HEK293 (cell line): ENCODE data around the gene ZSCAN12.

ENCODE experiments used
- FEZF1 ChIP-seq: fragments of 450-650 bp; formaldehyde crosslinking; IDR thresholded peaks from 2 replicates; pipeline ENCODE4 v1.5.1; 2016; ENCODE audit warnings: missing biosample characterization, missing genetic modification characterization
- GLIS1 ChIP-seq: fragments of 450-650 bp; formaldehyde crosslinking; IDR thresholded peaks from 2 replicates; pipeline ENCODE4 v1.5.1; 2016; ENCODE audit warnings: missing biosample characterization, missing genetic modification characterization
- HOXA7 ChIP-seq: sonication (generic); formaldehyde crosslinking; IDR thresholded peaks from 2 replicates; pipeline ENCODE4 v1.8.1; 2022; ENCODE audit warnings: missing genetic modification reagents, borderline replicate concordance
- MYNN ChIP-seq: fragments of 450-650 bp; formaldehyde crosslinking; IDR thresholded peaks from 2 replicates; pipeline ENCODE4 v1.5.1; 2016; ENCODE audit warnings: missing biosample characterization, missing genetic modification characterization, borderline replicate concordance
- OSR2 ChIP-seq: fragments of 450-650 bp; formaldehyde crosslinking; IDR thresholded peaks from 2 replicates; pipeline ENCODE4 v1.5.1; 2016; ENCODE audit warnings: missing biosample characterization, missing genetic modification characterization
- PRDM1 ChIP-seq: fragments of 450-650 bp; formaldehyde crosslinking; IDR thresholded peaks from 2 replicates; pipeline ENCODE4; 2016; ENCODE audit warnings: missing biosample characterization, missing genetic modification characterization
- WT1 ChIP-seq: fragments of 450-650 bp; formaldehyde crosslinking; IDR thresholded peaks from 2 replicates; pipeline ENCODE4 v1.5.1; 2016; ENCODE audit warnings: missing biosample characterization, missing genetic modification characterization
- ZBTB17 ChIP-seq: fragments of 450-650 bp; formaldehyde crosslinking; IDR thresholded peaks from 2 replicates; pipeline ENCODE4 v1.5.1; 2016; ENCODE audit warnings: missing biosample characterization, missing genetic modification characterization
- ZBTB48 ChIP-seq: fragments of 450-650 bp; formaldehyde crosslinking; IDR thresholded peaks from 2 replicates; pipeline ENCODE4 v1.5.1; 2016; ENCODE audit warnings: missing biosample characterization, missing genetic modification characterization
- ZBTB7A ChIP-seq: fragments of 450-650 bp; formaldehyde crosslinking; IDR thresholded peaks from 2 replicates; pipeline ENCODE4 v1.5.1; 2016; ENCODE audit warnings: low read depth, missing biosample characterization, missing genetic modification characterization
- ZFHX2 ChIP-seq: fragments of 450-650 bp; formaldehyde crosslinking; conservative IDR thresholded peaks from 2 replicates; pipeline ENCODE4 v1.5.1; 2016; ENCODE audit warnings: missing biosample characterization, missing genetic modification characterization
- ZNF138 ChIP-seq: fragments of 450-650 bp; formaldehyde crosslinking; IDR thresholded peaks from 2 replicates; pipeline ENCODE4 v1.5.1; 2016; ENCODE audit warnings: missing biosample characterization, missing genetic modification characterization, borderline replicate concordance
- ZNF174 ChIP-seq: fragments of 450-650 bp; formaldehyde crosslinking; IDR thresholded peaks from 2 replicates; pipeline ENCODE4 v1.5.0; 2017; ENCODE audit warnings: missing biosample characterization, mild to moderate bottlenecking, missing genetic modification characterization
- ZNF211 ChIP-seq: fragments of 450-650 bp; formaldehyde crosslinking; IDR thresholded peaks from 2 replicates; pipeline ENCODE4 v1.5.1; 2016; ENCODE audit warnings: low read depth, missing biosample characterization, missing genetic modification characterization
- ZNF214 ChIP-seq: fragments of 450-650 bp; formaldehyde crosslinking; IDR thresholded peaks from 2 replicates; pipeline ENCODE4 v1.5.1; 2017; ENCODE audit warnings: missing biosample characterization, mild to moderate bottlenecking, missing genetic modification characterization, borderline replicate concordance
- ZNF221 ChIP-seq: fragments of 450-650 bp; formaldehyde crosslinking; IDR thresholded peaks from 2 replicates; pipeline ENCODE4 v1.5.1; 2017; ENCODE audit warnings: missing biosample characterization, missing genetic modification characterization, borderline replicate concordance
- ZNF335 ChIP-seq: fragments of 450-650 bp; formaldehyde crosslinking; conservative IDR thresholded peaks from 2 replicates; pipeline ENCODE4 v1.5.1; 2016; ENCODE audit warnings: missing biosample characterization, missing genetic modification characterization
- ZNF350 ChIP-seq: fragments of 450-650 bp; formaldehyde crosslinking; IDR thresholded peaks from 2 replicates; pipeline ENCODE4 v1.5.0; 2017; ENCODE audit warnings: missing biosample characterization, mild to moderate bottlenecking, missing genetic modification characterization
- ZNF585B ChIP-seq: fragments of 450-650 bp; formaldehyde crosslinking; IDR thresholded peaks from 2 replicates; pipeline ENCODE4 v1.5.1; 2016; ENCODE audit warnings: missing biosample characterization, missing genetic modification characterization
- ZNF654 ChIP-seq: fragments of 450-650 bp; formaldehyde crosslinking; IDR thresholded peaks from 2 replicates; pipeline ENCODE4 v1.5.1; 2016; ENCODE audit warnings: low read depth, missing biosample characterization, missing genetic modification characterization
- ZNF830 ChIP-seq: fragments of 450-650 bp; IDR thresholded peaks from 2 replicates; pipeline ENCODE4 v1.5.0; 2018; ENCODE audit warnings: missing biosample characterization, missing genetic modification characterization, low read depth, mild to moderate bottlenecking, moderate library complexity
- ZNF843 ChIP-seq: fragments of 450-650 bp; formaldehyde crosslinking; IDR thresholded peaks from 2 replicates; pipeline ENCODE4 v1.5.1; 2016; ENCODE audit warnings: missing biosample characterization, missing genetic modification characterization
- TF ChIP-seq, protein P1 (sequence below): fragments of 450-650 bp; formaldehyde crosslinking; IDR thresholded peaks from 2 replicates; pipeline ENCODE4 v1.5.1; 2016; ENCODE audit warnings: missing biosample characterization, missing genetic modification characterization
- TF ChIP-seq, protein P2 (sequence below): fragments of 450-650 bp; formaldehyde crosslinking; IDR thresholded peaks from 2 replicates; pipeline ENCODE4 v1.5.1; 2017; ENCODE audit warnings: missing biosample characterization, missing genetic modification characterization
- TF ChIP-seq, protein P3 (sequence below): fragments of 450-650 bp; formaldehyde crosslinking; IDR thresholded peaks from 2 replicates; pipeline ENCODE4 v1.5.1; 2016; ENCODE audit warnings: missing biosample characterization, missing genetic modification characterization, borderline replicate concordance
- TF ChIP-seq, protein P4 (sequence below): fragments of 450-650 bp; formaldehyde crosslinking; IDR thresholded peaks from 2 replicates; pipeline ENCODE4 v1.5.0; 2017; ENCODE audit warnings: missing biosample characterization, missing genetic modification characterization, borderline replicate concordance
- TF ChIP-seq, protein P5 (sequence below): fragments of 450-650 bp; formaldehyde crosslinking; IDR thresholded peaks from 2 replicates; pipeline ENCODE4 v1.5.1; 2016; ENCODE audit warnings: missing biosample characterization, missing genetic modification characterization

Gene ZSCAN12

DNA sequence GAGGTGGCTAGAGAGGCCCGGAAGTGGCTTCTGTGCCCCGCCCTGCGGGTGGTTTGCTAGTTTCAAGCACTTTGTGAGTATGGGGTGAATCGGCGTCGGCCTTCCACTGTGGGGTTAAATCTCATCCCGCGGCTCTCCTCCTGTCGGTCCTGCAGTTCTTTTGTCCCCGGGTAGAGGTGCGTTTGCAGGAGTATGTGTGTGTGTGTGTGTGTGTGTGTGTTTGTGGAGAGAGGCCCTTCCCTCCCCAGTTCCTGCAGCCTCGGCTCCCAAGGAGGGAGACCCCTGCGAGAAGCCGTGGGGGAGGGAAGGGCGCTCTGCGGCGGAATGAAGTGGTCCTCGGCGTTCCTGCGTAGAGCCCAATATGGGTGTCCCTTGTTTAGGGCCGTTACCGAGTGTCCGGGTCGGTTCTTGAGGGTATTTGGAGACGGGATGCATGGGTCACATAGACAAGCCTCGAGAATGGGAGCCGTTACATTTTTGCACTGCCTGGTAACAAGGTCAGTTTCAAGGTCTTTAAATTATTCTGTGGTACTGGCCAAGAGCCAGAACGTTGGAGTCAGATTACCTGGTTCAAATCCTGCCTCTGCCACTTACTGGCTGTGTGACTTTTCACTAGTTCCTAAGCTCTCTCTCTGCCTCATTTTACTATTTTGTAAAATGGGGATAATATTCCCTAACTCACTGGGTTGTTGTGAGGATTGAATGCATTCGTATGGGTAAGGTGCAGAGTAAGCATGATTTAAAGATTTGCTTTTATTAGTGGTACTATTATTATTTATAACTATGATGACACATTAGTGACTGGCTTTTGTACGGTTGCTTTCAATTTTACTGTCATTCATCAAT is 49.4 kb downstream of the ZSCAN12 start, which contains the start of gene ZKSCAN3 (continued):
- TF ChIP-seq ZNF335 (tag by site-specific recombination) (peak; percentile 97), ZFHX2 (tag by site-specific recombination) (peak; percentile 37; the same call in 1 of the 2 replicates), OSR2 (tag by site-specific recombination) (peak; percentile 61), ZBTB48 (tag by site-specific recombination) (peak; percentile 96), GLIS1 (peak; percentile 73), MYNN (no peak), ZNF211 (no peak), ZNF830 (tag by site-specific recombination) (no peak), ZNF221 (no peak), ZNF174 (tag by site-specific recombination) (no peak), PRDM1 (tag by site-specific recombination) (peak; percentile 34; the same call in 1 of the 2 replicates), ZNF585B (tag by site-specific recombination) (no peak), WT1 (peak; percentile 73), FEZF1 (tag by site-specific recombination) (peak; percentile 41; the same call in 1 of the 2 replicates), ZNF654 (tag by site-specific recombination) (0 out of 2 replicates have a peak, but pooled peaks have one; percentile 7), ZNF214 (tag by site-specific recombination) (no peak), ZBTB7A (tag by site-specific recombination) (peak; percentile 66; the same call in 1 of the 2 replicates), ZNF843 (peak; percentile 77), HOXA7 (CRISPR knock-in tag) (no peak), ZNF138 (no peak), ZNF350 (tag by site-specific recombination) (no peak), ZBTB17 (tag by site-specific recombination) (peak; percentile 97)
- TF ChIP-seq, protein P1, sequence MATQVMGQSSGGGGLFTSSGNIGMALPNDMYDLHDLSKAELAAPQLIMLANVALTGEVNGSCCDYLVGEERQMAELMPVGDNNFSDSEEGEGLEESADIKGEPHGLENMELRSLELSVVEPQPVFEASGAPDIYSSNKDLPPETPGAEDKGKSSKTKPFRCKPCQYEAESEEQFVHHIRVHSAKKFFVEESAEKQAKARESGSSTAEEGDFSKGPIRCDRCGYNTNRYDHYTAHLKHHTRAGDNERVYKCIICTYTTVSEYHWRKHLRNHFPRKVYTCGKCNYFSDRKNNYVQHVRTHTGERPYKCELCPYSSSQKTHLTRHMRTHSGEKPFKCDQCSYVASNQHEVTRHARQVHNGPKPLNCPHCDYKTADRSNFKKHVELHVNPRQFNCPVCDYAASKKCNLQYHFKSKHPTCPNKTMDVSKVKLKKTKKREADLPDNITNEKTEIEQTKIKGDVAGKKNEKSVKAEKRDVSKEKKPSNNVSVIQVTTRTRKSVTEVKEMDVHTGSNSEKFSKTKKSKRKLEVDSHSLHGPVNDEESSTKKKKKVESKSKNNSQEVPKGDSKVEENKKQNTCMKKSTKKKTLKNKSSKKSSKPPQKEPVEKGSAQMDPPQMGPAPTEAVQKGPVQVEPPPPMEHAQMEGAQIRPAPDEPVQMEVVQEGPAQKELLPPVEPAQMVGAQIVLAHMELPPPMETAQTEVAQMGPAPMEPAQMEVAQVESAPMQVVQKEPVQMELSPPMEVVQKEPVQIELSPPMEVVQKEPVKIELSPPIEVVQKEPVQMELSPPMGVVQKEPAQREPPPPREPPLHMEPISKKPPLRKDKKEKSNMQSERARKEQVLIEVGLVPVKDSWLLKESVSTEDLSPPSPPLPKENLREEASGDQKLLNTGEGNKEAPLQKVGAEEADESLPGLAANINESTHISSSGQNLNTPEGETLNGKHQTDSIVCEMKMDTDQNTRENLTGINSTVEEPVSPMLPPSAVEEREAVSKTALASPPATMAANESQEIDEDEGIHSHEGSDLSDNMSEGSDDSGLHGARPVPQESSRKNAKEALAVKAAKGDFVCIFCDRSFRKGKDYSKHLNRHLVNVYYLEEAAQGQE (tag by site-specific recombination), result peak; percentile 58; the same call in 1 of the 2 replicates
- TF ChIP-seq, protein P2, sequence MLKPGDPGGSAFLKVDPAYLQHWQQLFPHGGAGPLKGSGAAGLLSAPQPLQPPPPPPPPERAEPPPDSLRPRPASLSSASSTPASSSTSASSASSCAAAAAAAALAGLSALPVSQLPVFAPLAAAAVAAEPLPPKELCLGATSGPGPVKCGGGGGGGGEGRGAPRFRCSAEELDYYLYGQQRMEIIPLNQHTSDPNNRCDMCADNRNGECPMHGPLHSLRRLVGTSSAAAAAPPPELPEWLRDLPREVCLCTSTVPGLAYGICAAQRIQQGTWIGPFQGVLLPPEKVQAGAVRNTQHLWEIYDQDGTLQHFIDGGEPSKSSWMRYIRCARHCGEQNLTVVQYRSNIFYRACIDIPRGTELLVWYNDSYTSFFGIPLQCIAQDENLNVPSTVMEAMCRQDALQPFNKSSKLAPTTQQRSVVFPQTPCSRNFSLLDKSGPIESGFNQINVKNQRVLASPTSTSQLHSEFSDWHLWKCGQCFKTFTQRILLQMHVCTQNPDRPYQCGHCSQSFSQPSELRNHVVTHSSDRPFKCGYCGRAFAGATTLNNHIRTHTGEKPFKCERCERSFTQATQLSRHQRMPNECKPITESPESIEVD (tag by site-specific recombination), result no peak
- TF ChIP-seq, protein P3, sequence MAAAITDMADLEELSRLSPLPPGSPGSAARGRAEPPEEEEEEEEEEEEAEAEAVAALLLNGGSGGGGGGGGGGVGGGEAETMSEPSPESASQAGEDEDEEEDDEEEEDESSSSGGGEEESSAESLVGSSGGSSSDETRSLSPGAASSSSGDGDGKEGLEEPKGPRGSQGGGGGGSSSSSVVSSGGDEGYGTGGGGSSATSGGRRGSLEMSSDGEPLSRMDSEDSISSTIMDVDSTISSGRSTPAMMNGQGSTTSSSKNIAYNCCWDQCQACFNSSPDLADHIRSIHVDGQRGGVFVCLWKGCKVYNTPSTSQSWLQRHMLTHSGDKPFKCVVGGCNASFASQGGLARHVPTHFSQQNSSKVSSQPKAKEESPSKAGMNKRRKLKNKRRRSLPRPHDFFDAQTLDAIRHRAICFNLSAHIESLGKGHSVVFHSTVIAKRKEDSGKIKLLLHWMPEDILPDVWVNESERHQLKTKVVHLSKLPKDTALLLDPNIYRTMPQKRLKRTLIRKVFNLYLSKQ (tag by site-specific recombination), result no peak
- TF ChIP-seq, protein P4, sequence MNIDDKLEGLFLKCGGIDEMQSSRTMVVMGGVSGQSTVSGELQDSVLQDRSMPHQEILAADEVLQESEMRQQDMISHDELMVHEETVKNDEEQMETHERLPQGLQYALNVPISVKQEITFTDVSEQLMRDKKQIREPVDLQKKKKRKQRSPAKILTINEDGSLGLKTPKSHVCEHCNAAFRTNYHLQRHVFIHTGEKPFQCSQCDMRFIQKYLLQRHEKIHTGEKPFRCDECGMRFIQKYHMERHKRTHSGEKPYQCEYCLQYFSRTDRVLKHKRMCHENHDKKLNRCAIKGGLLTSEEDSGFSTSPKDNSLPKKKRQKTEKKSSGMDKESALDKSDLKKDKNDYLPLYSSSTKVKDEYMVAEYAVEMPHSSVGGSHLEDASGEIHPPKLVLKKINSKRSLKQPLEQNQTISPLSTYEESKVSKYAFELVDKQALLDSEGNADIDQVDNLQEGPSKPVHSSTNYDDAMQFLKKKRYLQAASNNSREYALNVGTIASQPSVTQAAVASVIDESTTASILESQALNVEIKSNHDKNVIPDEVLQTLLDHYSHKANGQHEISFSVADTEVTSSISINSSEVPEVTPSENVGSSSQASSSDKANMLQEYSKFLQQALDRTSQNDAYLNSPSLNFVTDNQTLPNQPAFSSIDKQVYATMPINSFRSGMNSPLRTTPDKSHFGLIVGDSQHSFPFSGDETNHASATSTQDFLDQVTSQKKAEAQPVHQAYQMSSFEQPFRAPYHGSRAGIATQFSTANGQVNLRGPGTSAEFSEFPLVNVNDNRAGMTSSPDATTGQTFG, result no peak
- TF ChIP-seq, protein P5, sequence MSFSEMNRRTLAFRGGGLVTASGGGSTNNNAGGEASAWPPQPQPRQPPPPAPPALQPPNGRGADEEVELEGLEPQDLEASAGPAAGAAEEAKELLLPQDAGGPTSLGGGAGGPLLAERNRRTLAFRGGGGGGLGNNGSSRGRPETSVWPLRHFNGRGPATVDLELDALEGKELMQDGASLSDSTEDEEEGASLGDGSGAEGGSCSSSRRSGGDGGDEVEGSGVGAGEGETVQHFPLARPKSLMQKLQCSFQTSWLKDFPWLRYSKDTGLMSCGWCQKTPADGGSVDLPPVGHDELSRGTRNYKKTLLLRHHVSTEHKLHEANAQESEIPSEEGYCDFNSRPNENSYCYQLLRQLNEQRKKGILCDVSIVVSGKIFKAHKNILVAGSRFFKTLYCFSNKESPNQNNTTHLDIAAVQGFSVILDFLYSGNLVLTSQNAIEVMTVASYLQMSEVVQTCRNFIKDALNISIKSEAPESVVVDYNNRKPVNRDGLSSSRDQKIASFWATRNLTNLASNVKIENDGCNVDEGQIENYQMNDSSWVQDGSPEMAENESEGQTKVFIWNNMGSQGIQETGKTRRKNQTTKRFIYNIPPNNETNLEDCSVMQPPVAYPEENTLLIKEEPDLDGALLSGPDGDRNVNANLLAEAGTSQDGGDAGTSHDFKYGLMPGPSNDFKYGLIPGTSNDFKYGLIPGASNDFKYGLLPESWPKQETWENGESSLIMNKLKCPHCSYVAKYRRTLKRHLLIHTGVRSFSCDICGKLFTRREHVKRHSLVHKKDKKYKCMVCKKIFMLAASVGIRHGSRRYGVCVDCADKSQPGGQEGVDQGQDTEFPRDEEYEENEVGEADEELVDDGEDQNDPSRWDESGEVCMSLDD, result peak; percentile 94
